ENCODE results near the gene PPL.
"Not testable (repeated sequence)": the region's sequence is repeated elsewhere in the genome, so short reads cannot be mapped to it uniquely, and the experiment has no call there.

The PPL gene

DNA sequence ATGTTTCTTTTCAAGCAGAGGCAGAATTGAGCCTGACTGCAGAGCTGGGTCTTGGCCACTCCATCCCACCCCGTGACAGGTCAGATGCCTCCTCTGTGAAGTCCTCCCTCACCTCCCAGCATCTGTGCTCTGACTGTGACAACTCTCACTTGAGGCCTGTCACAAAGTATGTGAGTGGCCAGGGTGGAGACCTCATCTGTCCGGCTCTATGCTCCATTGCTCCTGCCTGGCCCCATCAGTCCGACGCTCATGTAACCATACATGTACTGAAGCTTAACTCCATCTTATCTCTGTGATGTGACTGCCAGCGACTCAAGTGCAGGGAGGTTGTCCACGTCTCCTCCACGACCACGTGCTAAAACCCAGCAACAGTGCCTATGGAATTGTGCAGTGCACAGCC, 3.5 kb downstream of the PPL start:
- TF ChIP-seq, protein P1, sequence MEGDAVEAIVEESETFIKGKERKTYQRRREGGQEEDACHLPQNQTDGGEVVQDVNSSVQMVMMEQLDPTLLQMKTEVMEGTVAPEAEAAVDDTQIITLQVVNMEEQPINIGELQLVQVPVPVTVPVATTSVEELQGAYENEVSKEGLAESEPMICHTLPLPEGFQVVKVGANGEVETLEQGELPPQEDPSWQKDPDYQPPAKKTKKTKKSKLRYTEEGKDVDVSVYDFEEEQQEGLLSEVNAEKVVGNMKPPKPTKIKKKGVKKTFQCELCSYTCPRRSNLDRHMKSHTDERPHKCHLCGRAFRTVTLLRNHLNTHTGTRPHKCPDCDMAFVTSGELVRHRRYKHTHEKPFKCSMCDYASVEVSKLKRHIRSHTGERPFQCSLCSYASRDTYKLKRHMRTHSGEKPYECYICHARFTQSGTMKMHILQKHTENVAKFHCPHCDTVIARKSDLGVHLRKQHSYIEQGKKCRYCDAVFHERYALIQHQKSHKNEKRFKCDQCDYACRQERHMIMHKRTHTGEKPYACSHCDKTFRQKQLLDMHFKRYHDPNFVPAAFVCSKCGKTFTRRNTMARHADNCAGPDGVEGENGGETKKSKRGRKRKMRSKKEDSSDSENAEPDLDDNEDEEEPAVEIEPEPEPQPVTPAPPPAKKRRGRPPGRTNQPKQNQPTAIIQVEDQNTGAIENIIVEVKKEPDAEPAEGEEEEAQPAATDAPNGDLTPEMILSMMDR (IDR thresholded peaks at IDR 0.05; ENCODE audit: control insufficient read depth, insufficient read depth, low read depth, low read length, missing control alignments) = no peak
- no peak for DNase-seq (ENCODE audit: low read depth)
- no peak overlapping the region for H3K4me3 ChIP-seq (ENCODE audit: control insufficient read depth, low read depth, low read length)

DNA sequence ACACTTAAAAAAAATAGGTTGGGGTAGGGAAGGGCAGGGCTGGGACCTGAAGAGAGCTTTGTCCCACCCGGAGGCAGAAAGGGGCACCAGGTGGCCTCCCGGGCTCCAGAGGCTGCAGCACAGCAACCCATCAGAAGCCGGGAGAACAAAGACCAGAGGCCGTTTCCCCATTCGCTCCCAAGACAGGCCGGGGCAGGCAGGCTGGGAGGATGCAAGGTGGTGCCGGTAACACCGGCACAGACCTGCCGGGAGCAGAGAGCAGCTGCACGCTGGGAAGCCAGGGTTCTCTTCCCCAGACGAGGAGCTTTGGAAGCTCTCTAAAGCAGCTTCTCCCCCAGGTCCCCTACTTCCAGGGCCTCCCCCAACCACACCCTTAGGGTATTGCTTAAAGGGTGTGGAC, 5.6 kb downstream of the PPL start:
- no peak overlapping the region for H3K4me3 ChIP-seq (ENCODE audit: control insufficient read depth, low read depth, low read length)
- no peak for DNase-seq (ENCODE audit: low read depth)
- TF ChIP-seq, protein P1 (IDR thresholded peaks at IDR 0.05; ENCODE audit: control insufficient read depth, insufficient read depth, low read depth, low read length, missing control alignments) = no peak

GRCh38 chr16:4929619-4930018, 7.3 kb downstream of the PPL start:
- DNase-seq (ENCODE audit: low read depth); H3K4me3 ChIP-seq (ENCODE audit: control insufficient read depth, low read depth, low read length): not testable (repeated sequence)

GRCh38 chr16:4928227-4928626, 8.7 kb downstream of the PPL start:
- DNase-seq (ENCODE audit: low read depth) = no peak
- TF ChIP-seq, protein P1 (IDR thresholded peaks at IDR 0.05; ENCODE audit: control insufficient read depth, insufficient read depth, low read depth, low read length, missing control alignments) = no peak
- H3K4me3 ChIP-seq (ENCODE audit: control insufficient read depth, low read depth, low read length) = no peak overlapping the region

DNA sequence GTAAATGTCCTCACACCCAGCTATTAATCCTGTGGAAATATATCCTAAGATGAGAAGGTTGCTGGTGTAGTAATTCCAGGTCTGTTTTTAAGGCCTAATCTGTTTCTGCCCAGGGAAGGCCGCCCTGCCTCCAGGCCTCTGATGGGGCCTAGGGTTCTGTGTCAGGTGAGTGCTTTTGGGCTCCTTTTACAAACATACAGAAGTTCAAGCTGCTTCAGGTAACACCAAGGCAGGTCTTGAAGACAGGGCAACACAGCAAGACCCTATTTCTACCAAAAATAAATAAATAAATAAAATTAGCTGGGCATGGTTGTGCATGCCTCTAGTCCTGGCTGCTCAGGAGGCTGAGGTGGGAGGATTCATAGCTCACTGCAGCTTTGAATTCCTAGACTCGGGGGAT, 9.3 kb downstream of the PPL start:
- TF ChIP-seq, protein P1 (IDR thresholded peaks at IDR 0.05; ENCODE audit: control insufficient read depth, insufficient read depth, low read depth, low read length, missing control alignments) = no peak
- no peak overlapping the region for H3K4me3 ChIP-seq (ENCODE audit: control insufficient read depth, low read depth, low read length)
- no peak for DNase-seq (ENCODE audit: low read depth)

DNA sequence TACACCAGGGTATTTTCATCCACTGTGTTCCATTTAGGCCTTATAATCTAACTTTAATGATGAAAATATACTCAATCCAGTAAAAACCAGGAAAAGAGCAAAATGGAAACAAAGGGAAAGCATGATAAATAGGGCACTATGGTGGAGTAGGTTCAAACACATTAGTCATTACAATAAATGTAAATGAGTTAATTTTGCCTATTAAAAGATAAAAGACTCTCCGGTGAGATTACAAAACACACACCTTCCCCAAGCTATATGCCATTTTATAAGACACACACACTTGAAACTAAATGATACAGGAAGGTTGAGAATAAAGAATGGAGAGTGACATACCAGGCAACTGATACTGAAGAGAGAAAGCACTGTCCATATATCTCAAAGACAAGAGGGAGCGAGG, 10.0 kb downstream of the PPL start:
- no peak overlapping the region for H3K4me3 ChIP-seq (ENCODE audit: control insufficient read depth, low read depth, low read length)
- DNase-seq (ENCODE audit: low read depth) = no peak
- TF ChIP-seq, protein P1 (IDR thresholded peaks at IDR 0.05; ENCODE audit: control insufficient read depth, insufficient read depth, low read depth, low read length, missing control alignments) = no peak

DNA sequence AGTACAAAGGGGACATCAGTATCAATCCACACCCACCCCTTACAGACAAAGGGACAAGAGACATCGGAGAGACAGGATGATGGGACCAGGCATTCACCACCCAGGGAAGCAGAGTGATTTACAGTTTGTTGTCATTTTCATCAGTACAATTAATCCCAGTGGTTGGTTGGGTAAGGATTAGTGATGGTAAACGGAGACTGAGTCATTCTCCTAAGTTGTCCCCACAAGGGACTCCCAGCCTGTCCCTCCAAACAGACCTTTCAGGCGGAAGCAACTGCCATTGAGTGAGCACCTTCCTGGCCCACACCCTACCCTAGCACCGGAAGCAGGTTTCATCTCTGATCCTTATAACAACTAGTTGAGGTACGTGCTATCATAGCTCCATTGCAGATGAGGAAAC, 11.2 kb downstream of the PPL start:
- TF ChIP-seq, protein P1 (IDR thresholded peaks at IDR 0.05; ENCODE audit: control insufficient read depth, insufficient read depth, low read depth, low read length, missing control alignments) = no peak
- no peak for DNase-seq (ENCODE audit: low read depth)

More for the DNA sequence above, 11.2 kb downstream of the PPL start:
- no peak overlapping the region for H3K4me3 ChIP-seq (ENCODE audit: control insufficient read depth, low read depth, low read length)

Data from AG09309 (cell line).